ENCODE measurements around the gene CCDC149.
"Not testable (repeated sequence)": the region's sequence is repeated elsewhere in the genome, so short reads cannot be mapped to it uniquely, and the experiment has no call there.

Gene CCDC149

GRCh38 chr4:24915121-24915922 is 2.5 kb upstream of the CCDC149 start:
- DNase-seq, result no peak

- no peak for DNase-seq
Observed at GRCh38 chr4:24914460-24914859, 1.6 kb upstream of the CCDC149 start.

GRCh38 chr4:24913119-24913485 is 260 bp upstream of the CCDC149 start:
- no peak for DNase-seq

GRCh38 chr4:24910499-24910898 is 2.3 kb downstream of the CCDC149 start:
- DNase-seq, result no peak

- DNase-seq, result not testable (repeated sequence)
Observed at GRCh38 chr4:24909606-24910005, 3.2 kb downstream of the CCDC149 start.

GRCh38 chr4:24897639-24898038 is 15.2 kb downstream of the CCDC149 start:
- DNase-seq, result no peak

- DNase-seq, result no peak
Observed at GRCh38 chr4:24896977-24897376, 15.9 kb downstream of the CCDC149 start.

- no peak for DNase-seq
Observed at GRCh38 chr4:24896056-24896455, 16.8 kb downstream of the CCDC149 start.

GRCh38 chr4:24895461-24895860 is 17.4 kb downstream of the CCDC149 start:
- DNase-seq, result no peak

- DNase-seq, result no peak
Observed at GRCh38 chr4:24894846-24895245, 18.0 kb downstream of the CCDC149 start.

GRCh38 chr4:24894243-24894642 is 18.6 kb downstream of the CCDC149 start:
- no peak for DNase-seq

- no peak for DNase-seq
Observed at GRCh38 chr4:24892778-24893177, 20.1 kb downstream of the CCDC149 start.

GRCh38 chr4:24892278-24892677 is 20.6 kb downstream of the CCDC149 start:
- DNase-seq, result no peak

GRCh38 chr4:24890561-24891126 is 22.2 kb downstream of the CCDC149 start:
- no peak for DNase-seq

- no peak for DNase-seq
Observed at GRCh38 chr4:24889991-24890390, 22.9 kb downstream of the CCDC149 start.

- DNase-seq, result no peak
Observed at GRCh38 chr4:24888475-24889344, 24.1 kb downstream of the CCDC149 start.

GRCh38 chr4:24887881-24888430 is 24.9 kb downstream of the CCDC149 start:
- no peak for DNase-seq

- DNase-seq, result no peak
Observed at GRCh38 chr4:24886596-24886995, 26.2 kb downstream of the CCDC149 start.

- DNase-seq, result no peak
Observed at GRCh38 chr4:24885342-24885741, 27.5 kb downstream of the CCDC149 start.

GRCh38 chr4:24884902-24885301 is 27.9 kb downstream of the CCDC149 start:
- no peak for DNase-seq

GRCh38 chr4:24881508-24882196 is 31.2 kb downstream of the CCDC149 start:
- no peak for DNase-seq

GRCh38 chr4:24880186-24880585 is 32.7 kb downstream of the CCDC149 start:
- DNase-seq, result no peak

- DNase-seq, result no peak
Observed at GRCh38 chr4:24878636-24879016, 34.2 kb downstream of the CCDC149 start.

Measured in stimulated activated CD4-positive, alpha-beta T cell treated with anti-CD3 and anti-CD28 coated beads, Interleukin-4, amount 100 ng/mL, for 24 hours (primary cell).